Kidney (tissue), 14 donors: Measurements from ENCODE around the gene PDLIM7. TPM values are rescaled to one million over a fixed set of nuclear protein-coding genes. Genes with fewer than 3 reads are reported as not detected.

Experiments
- DNase-seq, 5 donors: peaks; one replicate each; pipeline ENCODE4 v3.0.0-alpha.2; 2013 to 2020
- FAIRE-seq: peaks from 2 replicates; lab custom pipeline; 2012; peaks lifted over from hg19 to GRCh38; lab: Jason Lieb, UNC
- H3K27ac ChIP-seq, 2 donors: one replicate each; pipeline ENCODE4 v1.7.0; 2013; ENCODE audit warnings: low read depth in 2 of 2, low read length in 2 of 2, inconsistent platforms in 1 of 2
- H3K27me3 ChIP-seq: one replicate; pipeline ENCODE4 v1.7.1; 2013; ENCODE audit warnings: low read length, inconsistent platforms; ENCODE audit not compliant: control insufficient read depth, insufficient read depth
- H3K36me3 ChIP-seq, 3 donors: one replicate each; pipeline versions ENCODE4 v1.7.0 to v1.7.1; 2013; ENCODE audit warnings: low read length in 3 of 3, control low read depth in 1 of 3, inconsistent platforms in 1 of 3; ENCODE audit not compliant: insufficient read depth in 3 of 3, control insufficient read depth in 2 of 3
- H3K4me1 ChIP-seq, 3 donors: one replicate each; pipeline versions ENCODE4 v1.7.0 to v1.7.1; 2013; ENCODE audit warnings: low read length in 3 of 3, inconsistent platforms in 1 of 3, low read depth in 1 of 3; ENCODE audit not compliant: control insufficient read depth in 2 of 3, insufficient read depth in 2 of 3
- H3K4me3 ChIP-seq, 3 donors: one replicate each; pipeline versions ENCODE4 v1.7.0 to v1.8.1; 2013; ENCODE audit warnings: low read length in 3 of 3, control low read depth in 1 of 3, inconsistent platforms in 1 of 3
- H3K9ac ChIP-seq, 3 donors: one replicate each; pipeline versions ENCODE4 v1.7.0 to v1.7.1; 2013; ENCODE audit warnings: low read length in 3 of 3, control low read depth in 1 of 3, inconsistent platforms in 1 of 3
- H3K9me3 ChIP-seq, 3 donors: one replicate each; pipeline versions ENCODE4 v1.7.0 to v1.7.1; 2013; ENCODE audit warnings: low read length in 3 of 3, control low read depth in 1 of 3, inconsistent platforms in 1 of 3; ENCODE audit not compliant: control insufficient read depth in 2 of 3, insufficient read depth in 1 of 3
- intact Hi-C: fragments of 100-400 bp; cut with DNase I; formaldehyde crosslinking; loops from one replicate; pipeline ENCODE4 v1.11.1; 2022
- polyA plus RNA-seq: library from polyadenylated mRNA; stranded (reverse); fragments of 350-450 nt; fragmentation: Illumina TruSeq; extraction: RNeasy Lipid Tissue Mini Kit (QIAGEN cat#74804); gene quantifications from one replicate; pipeline ENCODE4 v1.2.3, GENCODE V29; 2014; ENCODE audit warnings: low read depth, low replicate concordance; ENCODE audit not compliant: insufficient read depth
- total RNA-seq: library from RNA; stranded (reverse); fragmentation: NEBNext Ultra II Directional; extraction: Animal tissue kit (Norgen Biotek cat#: 25700); gene quantifications from one replicate; pipeline ENCODE4 v1.2.1, GENCODE V29; 2021
- TF ChIP-seq, protein P1 (sequence below): IDR thresholded peaks from 3 replicates; pipeline ENCODE4 v1.5.1; 2012; ENCODE audit warnings: mild to moderate bottlenecking, moderate library complexity, borderline replicate concordance; ENCODE audit not compliant: insufficient read depth; ENCODE audit errors: extremely low read depth
- donor health status: control.
- donor health status: control.
- donor health status: control.
- donor health status: control.
- donor health status: control.
- donor health status: DM: yes; HTN: yes; CAD: no.
- donor health status: Normal renal cell carcinoma (clear cell type).

PDLIM7 gene
- total and polyA plus RNA-seq, 2 donors from 2014 or later, result 46.4 to 89.7 TPM

DNA sequence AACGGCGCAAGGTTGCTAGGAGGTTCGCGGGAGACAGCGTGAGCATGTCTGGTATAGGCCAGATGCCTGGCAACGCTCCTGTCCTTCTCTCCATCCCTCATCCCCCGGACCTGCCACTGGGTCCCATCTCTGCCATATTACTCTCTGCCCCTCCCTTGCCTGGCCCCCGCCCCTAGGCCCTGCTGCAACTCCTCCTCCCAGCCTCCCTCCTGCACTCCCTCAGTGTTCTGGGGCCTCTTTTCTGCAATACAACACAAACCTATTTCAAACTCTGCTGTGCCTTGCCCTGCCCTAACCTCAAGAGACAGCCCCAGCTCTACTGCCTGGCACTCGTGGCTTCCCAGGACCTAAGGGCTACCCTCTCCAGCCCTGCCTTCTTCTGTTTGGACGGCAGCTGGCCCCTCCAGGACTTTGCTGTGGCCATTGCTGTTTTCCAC, 15.0 kb downstream of the PDLIM7 start:
- Histone ChIP-seq H3K4me3 (no peak overlapping the region), H3K27me3 (no peaks in the 10 kb centered on the region), H3K27ac (no peak overlapping the region), H3K9ac (no peak overlapping the region), H3K4me1 (no peaks in the 10 kb centered on the region), H3K9me3 (no peaks in the 10 kb centered on the region), H3K36me3 (no peaks in the 10 kb centered on the region)
- intact Hi-C loops, result no loop called here
- TF ChIP-seq, protein P1, sequence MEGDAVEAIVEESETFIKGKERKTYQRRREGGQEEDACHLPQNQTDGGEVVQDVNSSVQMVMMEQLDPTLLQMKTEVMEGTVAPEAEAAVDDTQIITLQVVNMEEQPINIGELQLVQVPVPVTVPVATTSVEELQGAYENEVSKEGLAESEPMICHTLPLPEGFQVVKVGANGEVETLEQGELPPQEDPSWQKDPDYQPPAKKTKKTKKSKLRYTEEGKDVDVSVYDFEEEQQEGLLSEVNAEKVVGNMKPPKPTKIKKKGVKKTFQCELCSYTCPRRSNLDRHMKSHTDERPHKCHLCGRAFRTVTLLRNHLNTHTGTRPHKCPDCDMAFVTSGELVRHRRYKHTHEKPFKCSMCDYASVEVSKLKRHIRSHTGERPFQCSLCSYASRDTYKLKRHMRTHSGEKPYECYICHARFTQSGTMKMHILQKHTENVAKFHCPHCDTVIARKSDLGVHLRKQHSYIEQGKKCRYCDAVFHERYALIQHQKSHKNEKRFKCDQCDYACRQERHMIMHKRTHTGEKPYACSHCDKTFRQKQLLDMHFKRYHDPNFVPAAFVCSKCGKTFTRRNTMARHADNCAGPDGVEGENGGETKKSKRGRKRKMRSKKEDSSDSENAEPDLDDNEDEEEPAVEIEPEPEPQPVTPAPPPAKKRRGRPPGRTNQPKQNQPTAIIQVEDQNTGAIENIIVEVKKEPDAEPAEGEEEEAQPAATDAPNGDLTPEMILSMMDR, result no peak
- DNase-seq (peak in 1 of 5 donors; percentile 73), FAIRE-seq (no peak)

DNA sequence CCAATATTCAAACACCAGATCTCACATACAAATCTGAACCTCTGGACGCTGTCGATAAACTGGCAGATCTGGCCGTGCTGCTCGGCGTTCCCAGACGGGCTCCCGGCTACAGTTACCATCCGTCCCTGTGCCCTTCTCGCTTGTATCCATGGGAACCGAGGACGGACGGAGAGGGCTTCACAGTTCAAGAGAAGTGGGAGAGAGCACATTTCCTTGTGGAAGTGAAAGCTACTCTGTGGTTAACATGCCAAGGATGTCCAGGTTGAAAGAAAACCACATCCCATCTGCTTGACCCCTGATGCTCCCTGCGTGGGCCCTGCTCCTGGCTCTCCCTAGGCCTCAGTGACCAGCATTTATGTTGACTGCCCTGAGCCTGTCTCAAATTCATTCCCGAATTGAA, 17.6 kb downstream of the PDLIM7 start:
- TF ChIP-seq, protein P1, result no peak
- H3K9ac ChIP-seq, result no peak overlapping the region
- DNase-seq, result peak in 4 of 5 donors; percentile 70 to 85 (median 81)
- no peak overlapping the region for H3K27ac ChIP-seq
- no peak overlapping the region for H3K4me3 ChIP-seq
- H3K36me3 ChIP-seq, result no peaks in the 10 kb centered on the region
- H3K9me3 ChIP-seq, result no peaks in the 10 kb centered on the region
- H3K4me1 ChIP-seq, result no peaks in the 10 kb centered on the region
- FAIRE-seq, result no peak
- no peaks in the 10 kb centered on the region for H3K27me3 ChIP-seq
- intact Hi-C loops, result no loop called here

DNA sequence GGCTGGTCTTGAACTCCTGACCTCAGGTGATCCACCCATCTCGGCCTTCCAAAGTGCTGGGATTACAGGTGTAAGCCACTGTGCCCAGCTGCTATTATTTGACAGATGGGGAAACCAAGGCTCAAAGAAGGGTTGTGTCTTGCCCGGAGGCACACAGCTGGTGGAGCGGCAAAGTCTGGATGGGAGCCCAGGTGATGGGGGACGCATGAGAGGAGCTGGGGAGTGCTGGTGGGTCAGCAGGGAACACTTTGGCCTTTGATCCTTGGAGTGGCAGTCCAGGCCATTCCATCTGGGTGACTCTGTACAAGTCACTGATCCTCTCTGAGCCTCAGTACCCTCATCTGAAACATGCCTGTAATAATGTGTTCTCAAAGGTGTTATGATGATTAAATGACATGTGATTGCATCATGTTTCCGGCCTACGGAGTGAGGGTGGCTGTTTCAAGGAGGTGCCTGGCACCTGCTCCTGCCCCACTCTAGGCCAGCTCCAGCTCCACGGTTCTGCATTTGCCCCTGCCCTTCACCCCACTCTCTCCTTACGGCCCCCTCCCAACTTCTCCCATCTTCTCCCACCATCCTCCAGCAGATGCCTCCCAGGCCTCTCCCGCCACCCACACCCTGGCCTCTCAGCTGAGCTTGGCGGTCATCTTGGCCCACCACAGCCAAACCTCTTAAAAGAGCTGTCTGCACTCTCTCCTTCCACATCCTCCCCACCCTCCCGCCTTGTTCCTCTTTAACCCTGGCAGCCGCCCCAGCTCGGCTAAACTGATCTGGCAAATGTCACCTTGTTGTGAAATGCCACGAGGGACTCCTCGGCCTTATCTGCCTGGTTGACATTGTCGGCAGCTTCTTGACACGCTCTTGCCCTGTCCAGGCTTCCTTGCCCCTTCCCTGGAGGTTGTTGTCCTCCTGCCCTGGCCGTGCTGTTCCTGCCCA, 18.4 kb downstream of the PDLIM7 start:
- H3K27me3 ChIP-seq, result no peaks in the 10 kb centered on the region
- intact Hi-C loops, result no loop called here
- no peaks in the 10 kb centered on the region for H3K4me1 ChIP-seq
- no peak for FAIRE-seq
- TF ChIP-seq, protein P1, result no peak
- H3K9ac ChIP-seq, result no peak overlapping the region
- no peaks in the 10 kb centered on the region for H3K36me3 ChIP-seq
- H3K27ac ChIP-seq, result no peak overlapping the region
- no peak overlapping the region for H3K4me3 ChIP-seq
- no peaks in the 10 kb centered on the region for H3K9me3 ChIP-seq
- peak in 2 of 5 donors; percentile 16 to 92 for DNase-seq
